Activated CD8-positive, alpha-beta T cell treated with anti-CD3 and anti-CD28 coated beads for 36 hours (primary cell): ENCODE results near the gene LEAP2. TPM values are rescaled to one million over a fixed set of nuclear protein-coding genes. Genes with fewer than 3 reads are reported as not detected.

ENCODE experiments used
- ATAC-seq: fragments of 200-7000 bp; cut with Tn5 transposase; one replicate; pipeline ENCODE4 v1.10.0; 2021; ENCODE audit warnings: mild to moderate bottlenecking, moderate library complexity
- CTCF ChIA-PET: fragments of 350-600 bp; sonication (Branson Sonifier 250); formaldehyde crosslinking; loops from one replicate; lab custom pipeline; 2021; ENCODE audit warnings: antibody characterized with exemption; lab: Charles Lee
- POLR2A ChIA-PET: fragments of 350-600 bp; sonication (Branson Sonifier 250); formaldehyde crosslinking; loops from one replicate; lab custom pipeline; 2021; ENCODE audit warnings: antibody characterized with exemption; lab: Charles Lee
- DNase-seq: peaks from one replicate; pipeline ENCODE4 v3.0.0-alpha.2; 2020
- H3K27ac Mint-ChIP-seq: one replicate; pipeline ENCODE4 v1.8.0; 2021; ENCODE audit warnings: mild to moderate bottlenecking, mixed read lengths
- H3K27me3 Mint-ChIP-seq: one replicate; pipeline ENCODE4 v1.8.0; 2021; ENCODE audit warnings: mixed read lengths
- H3K36me3 Mint-ChIP-seq: one replicate; pipeline ENCODE4 v1.8.0; 2021; ENCODE audit warnings: low read depth, mixed read lengths
- H3K4me1 Mint-ChIP-seq: one replicate; pipeline ENCODE4 v1.8.0; 2021; ENCODE audit warnings: low read depth, mixed read lengths
- H3K4me3 Mint-ChIP-seq: one replicate; pipeline ENCODE4 v1.8.0; 2021; ENCODE audit warnings: mild to moderate bottlenecking, moderate library complexity, mixed read lengths
- H3K9me3 Mint-ChIP-seq: one replicate; pipeline ENCODE4 v1.8.0; 2021; ENCODE audit warnings: mixed read lengths
- intact Hi-C: fragments of 100-400 bp; cut with micrococcal nuclease; formaldehyde crosslinking; loops from one replicate; pipeline ENCODE4 v1.10.0; 2022
- total RNA-seq, 2 experiments: library from RNA; stranded (reverse); gene quantifications; one replicate each; pipeline ENCODE4 v1.2.3, GENCODE V29; 2021
- TF ChIP-seq, protein P1 (sequence below): fragments of 200-600 bp; IDR thresholded peaks from one replicate; pipeline ENCODE4 v1.8.0; 2022; ENCODE audit warnings: antibody characterized with exemption, mild to moderate bottlenecking

Gene LEAP2
- total RNA-seq, 2 experiments from 2014 or later = 3.0 to 3.5 TPM

DNA sequence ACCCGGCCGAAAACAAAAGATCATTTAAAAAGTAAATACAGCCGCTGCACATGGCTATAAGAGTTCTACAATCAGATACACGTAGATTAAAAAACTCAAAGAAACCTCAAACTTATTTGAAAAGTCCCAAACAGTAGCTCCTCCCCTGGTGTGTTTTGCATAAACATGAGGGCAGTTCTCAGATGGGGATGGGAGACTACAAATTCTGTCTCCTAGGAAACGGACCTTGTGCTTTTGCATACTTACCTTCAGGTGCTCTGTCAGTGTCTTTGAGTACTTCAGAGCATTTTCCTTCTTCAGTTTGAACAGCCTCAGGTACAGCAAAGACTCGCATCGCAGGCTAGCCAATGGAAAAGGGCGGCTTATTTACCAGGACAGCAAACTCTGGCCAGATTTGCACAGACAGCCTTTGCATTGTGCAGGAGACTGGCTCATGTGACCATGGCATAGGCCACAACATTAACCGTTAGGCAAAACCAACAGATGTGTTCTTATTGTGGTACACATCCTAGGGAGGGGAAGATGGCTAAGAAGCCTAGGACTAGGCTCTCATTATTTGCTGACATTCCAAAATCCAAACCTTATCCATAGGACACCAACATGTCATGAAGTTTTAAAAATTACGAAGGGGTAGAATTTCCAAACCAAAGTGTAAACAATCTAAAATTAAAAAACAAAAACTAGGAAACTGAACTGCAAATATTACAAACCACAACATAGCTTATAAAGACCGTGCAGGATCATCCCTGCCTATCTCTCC, 12.8 kb downstream of the LEAP2 start:
- POLR2A ChIA-PET = interaction anchor here (1.6 kb wide), 1 partner anchor 13 kb away, joined by 3 read pairs; no protein-coding TSS in a partner anchor
- H3K27me3 Mint-ChIP-seq = no peaks in the 10 kb centered on the region
- intact Hi-C loops = no loop called here
- ATAC-seq (no peak), DNase-seq (no peak)
- CTCF ChIA-PET = interaction anchor here (2.1 kb wide), 1 partner anchor 56 kb away, joined by 9 read pairs; the partner anchor contains the start of gene SHROOM1
- TF ChIP-seq, protein P1, sequence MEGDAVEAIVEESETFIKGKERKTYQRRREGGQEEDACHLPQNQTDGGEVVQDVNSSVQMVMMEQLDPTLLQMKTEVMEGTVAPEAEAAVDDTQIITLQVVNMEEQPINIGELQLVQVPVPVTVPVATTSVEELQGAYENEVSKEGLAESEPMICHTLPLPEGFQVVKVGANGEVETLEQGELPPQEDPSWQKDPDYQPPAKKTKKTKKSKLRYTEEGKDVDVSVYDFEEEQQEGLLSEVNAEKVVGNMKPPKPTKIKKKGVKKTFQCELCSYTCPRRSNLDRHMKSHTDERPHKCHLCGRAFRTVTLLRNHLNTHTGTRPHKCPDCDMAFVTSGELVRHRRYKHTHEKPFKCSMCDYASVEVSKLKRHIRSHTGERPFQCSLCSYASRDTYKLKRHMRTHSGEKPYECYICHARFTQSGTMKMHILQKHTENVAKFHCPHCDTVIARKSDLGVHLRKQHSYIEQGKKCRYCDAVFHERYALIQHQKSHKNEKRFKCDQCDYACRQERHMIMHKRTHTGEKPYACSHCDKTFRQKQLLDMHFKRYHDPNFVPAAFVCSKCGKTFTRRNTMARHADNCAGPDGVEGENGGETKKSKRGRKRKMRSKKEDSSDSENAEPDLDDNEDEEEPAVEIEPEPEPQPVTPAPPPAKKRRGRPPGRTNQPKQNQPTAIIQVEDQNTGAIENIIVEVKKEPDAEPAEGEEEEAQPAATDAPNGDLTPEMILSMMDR = no peak
- H3K27ac Mint-ChIP-seq = no peak overlapping the region
- no peaks in the 10 kb centered on the region for H3K9me3 Mint-ChIP-seq
- H3K4me1 Mint-ChIP-seq = peaks cover 8% of the 10 kb centered on the region
- peaks cover 10% of the 10 kb centered on the region for H3K36me3 Mint-ChIP-seq
- H3K4me3 Mint-ChIP-seq = no peak overlapping the region

DNA sequence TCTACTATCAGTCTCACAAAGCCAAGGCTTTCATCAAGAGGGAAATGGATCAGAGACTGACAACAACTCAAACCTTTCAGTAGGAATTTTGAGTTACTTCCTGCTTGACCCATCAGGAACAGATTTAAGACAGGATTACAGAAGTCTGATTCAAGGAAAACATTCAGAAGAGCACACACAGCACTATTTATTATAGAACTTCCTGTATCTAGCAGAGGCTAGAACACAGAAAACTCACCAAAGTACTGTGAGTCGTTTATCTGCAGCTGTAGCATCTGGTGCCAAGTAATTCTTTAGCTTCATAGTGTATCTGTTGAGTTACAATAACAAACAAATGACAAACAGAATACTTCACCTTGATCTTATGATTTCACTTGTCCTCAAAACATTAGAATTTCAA, 13.8 kb downstream of the LEAP2 start:
- intact Hi-C loops = no loop called here
- DNase-seq = no peak
- Mint-ChIP-seq H3K27me3 (no peaks in the 10 kb centered on the region), H3K9me3 (no peaks in the 10 kb centered on the region), H3K4me3 (no peak overlapping the region), H3K27ac (no peak overlapping the region), H3K4me1 (peaks cover 8% of the 10 kb centered on the region), H3K36me3 (peaks cover 10% of the 10 kb centered on the region)
- ChIA-PET CTCF (interaction anchor here (1.0 kb wide), 1 partner anchor 57 kb away, joined by 3 read pairs; the partner anchor contains the start of gene SHROOM1), POLR2A (no interaction called here)
- TF ChIP-seq, protein P1 = no peak
- ATAC-seq = no peak

DNA sequence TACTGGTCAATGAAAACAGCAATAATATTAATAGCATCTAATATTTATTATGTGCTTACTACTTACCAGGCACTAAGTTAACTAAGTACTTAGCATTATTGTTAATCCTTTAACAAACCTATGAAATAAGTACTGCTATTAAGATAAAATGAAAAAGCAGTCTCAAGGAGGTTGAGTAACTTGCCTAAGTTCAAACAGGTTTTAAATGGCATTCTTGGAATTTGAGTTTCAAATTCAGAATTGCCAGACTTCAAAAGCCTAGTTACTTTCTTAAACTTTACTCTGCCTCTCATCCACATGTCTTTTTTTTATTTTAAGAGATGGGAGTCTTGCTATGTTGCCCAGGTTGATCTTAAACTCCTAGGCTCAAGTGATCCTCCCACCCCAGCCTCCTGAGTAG, 16.0 kb downstream of the LEAP2 start:
- no peak for DNase-seq
- Mint-ChIP-seq H3K27me3 (no peaks in the 10 kb centered on the region), H3K27ac (peak overlapping the region; percentile 40), H3K36me3 (peaks cover 14% of the 10 kb centered on the region), H3K4me3 (no peak overlapping the region), H3K9me3 (no peaks in the 10 kb centered on the region), H3K4me1 (peaks cover 8% of the 10 kb centered on the region)
- intact Hi-C loops = no loop called here
- no peak for ATAC-seq
- ChIA-PET POLR2A (interaction anchor here (0.6 to 1.0 kb wide), 2 partner anchors 17 to 298 kb away, joined by 4 to 5 read pairs; no protein-coding TSS in a partner anchor), CTCF (interaction anchor here (1.4 kb wide), 1 partner anchor 133 kb away, joined by 3 read pairs; no protein-coding TSS in a partner anchor)
- TF ChIP-seq, protein P1 = no peak

DNA sequence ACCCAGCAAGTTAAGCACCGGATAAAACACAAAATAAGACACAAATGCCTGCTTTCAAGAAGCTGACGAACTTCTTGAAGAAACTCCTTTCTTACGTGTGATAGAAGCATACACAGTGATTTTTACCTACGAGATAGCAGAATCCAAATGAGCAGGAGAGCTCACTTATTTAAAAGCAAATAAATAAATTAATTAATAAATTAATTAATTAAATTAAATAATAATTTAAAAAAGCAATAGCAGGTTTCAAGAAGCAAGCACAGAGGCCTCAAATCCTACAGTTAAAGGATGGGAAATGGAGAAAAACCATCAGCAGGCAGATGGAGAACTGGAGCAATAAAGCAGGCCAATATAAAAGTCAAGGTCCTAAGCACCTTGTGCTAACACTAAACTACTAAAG, 17.3 kb downstream of the LEAP2 start:
- ATAC-seq = no peak
- ChIA-PET CTCF (interaction anchor here (1.4 to 1.5 kb wide), 2 partner anchors 11 to 15 kb away, joined by 3 to 5 read pairs; no protein-coding TSS in a partner anchor), POLR2A (interaction anchor here (0.6 to 0.9 kb wide), 2 partner anchors 10 to 23 kb away, joined by 3 read pairs; no protein-coding TSS in a partner anchor)
- H3K27ac Mint-ChIP-seq = no peak overlapping the region
- no peak for DNase-seq
- TF ChIP-seq, protein P1 = no peak
- no peaks in the 10 kb centered on the region for H3K27me3 Mint-ChIP-seq
- H3K9me3 Mint-ChIP-seq = no peaks in the 10 kb centered on the region
- peaks cover 3% of the 10 kb centered on the region for H3K4me1 Mint-ChIP-seq
- intact Hi-C loops = no loop called here
- H3K36me3 Mint-ChIP-seq = peaks cover 19% of the 10 kb centered on the region
- H3K4me3 Mint-ChIP-seq = no peak overlapping the region
